Measurements from ENCODE around the gene PCDH8.

Gene PCDH8

GRCh38 chr13:52848455-52849195 lies at the start of gene PCDH8:
Gene PCDH8 (minus strand): TSS chr13:52848640. CDS start chr13:52848436, 204 bp downstream.
- TF ChIP-seq CTCF (IDR thresholded peaks at IDR 0.05; ENCODE audit: control insufficient read depth, extremely low read depth, insufficient read depth): no peak
- DNase-seq (ENCODE audit: low read depth): no peak
- no peak within 1 kb of the TSS for H3K4me3 ChIP-seq (ENCODE audit: low read depth, low read length)

- DNase-seq (ENCODE audit: low read depth): no peak
Observed at GRCh38 chr13:52896827-52897659, 48.6 kb upstream of the PCDH8 start.

GRCh38 chr13:52894413-52894812 lies 46.0 kb upstream of the PCDH8 start:
- no peak overlapping the region for H3K4me3 ChIP-seq (ENCODE audit: low read depth, low read length)
- DNase-seq (ENCODE audit: low read depth): no peak
- no peak for TF ChIP-seq CTCF (IDR thresholded peaks at IDR 0.05; ENCODE audit: control insufficient read depth, extremely low read depth, insufficient read depth)

More at GRCh38 chr13:52896827-52897659, 48.6 kb upstream of the PCDH8 start:
- no peak overlapping the region for H3K4me3 ChIP-seq (ENCODE audit: low read depth, low read length)
- peak; percentile 75 for TF ChIP-seq CTCF (IDR thresholded peaks at IDR 0.05; ENCODE audit: control insufficient read depth, extremely low read depth, insufficient read depth)

GRCh38 chr13:52892925-52893324 lies 44.5 kb upstream of the PCDH8 start:
- TF ChIP-seq CTCF (IDR thresholded peaks at IDR 0.05; ENCODE audit: control insufficient read depth, extremely low read depth, insufficient read depth): no peak
- no peak overlapping the region for H3K4me3 ChIP-seq (ENCODE audit: low read depth, low read length)
- DNase-seq (ENCODE audit: low read depth): no peak

GRCh38 chr13:52891706-52892105 lies 43.3 kb upstream of the PCDH8 start:
- no peak for TF ChIP-seq CTCF (IDR thresholded peaks at IDR 0.05; ENCODE audit: control insufficient read depth, extremely low read depth, insufficient read depth)
- DNase-seq (ENCODE audit: low read depth): no peak
- H3K4me3 ChIP-seq (ENCODE audit: low read depth, low read length): no peak overlapping the region

- DNase-seq (ENCODE audit: low read depth): no peak
- TF ChIP-seq CTCF (IDR thresholded peaks at IDR 0.05; ENCODE audit: control insufficient read depth, extremely low read depth, insufficient read depth): no peak
- no peak overlapping the region for H3K4me3 ChIP-seq (ENCODE audit: low read depth, low read length)
Observed at GRCh38 chr13:52887165-52887564, 38.7 kb upstream of the PCDH8 start.

Data from LNCaP clone FGC (cell line).